CD4-positive, alpha-beta T cell treated with Interleukin-17A for 1 hour (primary cell): ENCODE results near the gene TWF2.

Experiments used
- DNase-seq: peaks from one replicate; pipeline ENCODE4 v3.0.0-alpha.2; 2020

TWF2 gene

DNA sequence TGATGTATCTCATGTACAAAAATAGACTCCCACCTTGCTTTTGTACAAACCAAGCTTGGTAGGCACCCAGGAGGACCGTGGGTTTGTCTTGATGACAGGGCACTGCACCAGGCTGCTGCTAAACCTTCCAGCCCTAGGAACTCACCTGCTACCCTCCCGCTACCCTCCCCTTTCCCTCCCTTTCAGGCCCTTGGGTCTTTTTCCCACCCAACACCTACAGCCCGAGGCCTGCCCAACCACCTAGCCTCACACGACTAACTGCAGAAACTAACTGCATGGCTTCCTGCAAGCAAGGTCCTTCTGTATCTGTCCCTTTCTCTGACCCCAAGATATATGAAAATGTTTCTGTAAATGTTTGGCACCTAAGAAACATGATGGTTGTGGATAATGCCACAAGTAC, 17.7 kb upstream of the TWF2 start:
- no peak for DNase-seq

DNA sequence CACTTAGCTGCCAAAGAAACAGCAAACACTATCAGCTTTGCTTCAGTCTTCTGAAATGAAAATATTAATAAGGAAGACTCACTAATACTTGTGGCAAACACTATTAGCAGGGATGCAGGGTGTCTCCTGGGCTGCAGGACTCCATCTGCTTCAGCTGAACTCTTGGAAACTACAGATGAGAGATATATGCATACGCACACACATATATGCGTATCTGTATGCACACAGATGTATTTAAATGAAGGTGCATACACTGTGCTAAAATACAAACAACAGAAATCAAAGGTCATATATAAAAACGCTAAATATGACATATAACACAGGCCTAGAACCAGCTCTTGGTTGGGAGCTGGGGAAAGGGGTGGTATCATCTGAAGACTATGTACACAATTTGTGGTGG, 17.2 kb upstream of the TWF2 start:
- no peak for DNase-seq

DNA sequence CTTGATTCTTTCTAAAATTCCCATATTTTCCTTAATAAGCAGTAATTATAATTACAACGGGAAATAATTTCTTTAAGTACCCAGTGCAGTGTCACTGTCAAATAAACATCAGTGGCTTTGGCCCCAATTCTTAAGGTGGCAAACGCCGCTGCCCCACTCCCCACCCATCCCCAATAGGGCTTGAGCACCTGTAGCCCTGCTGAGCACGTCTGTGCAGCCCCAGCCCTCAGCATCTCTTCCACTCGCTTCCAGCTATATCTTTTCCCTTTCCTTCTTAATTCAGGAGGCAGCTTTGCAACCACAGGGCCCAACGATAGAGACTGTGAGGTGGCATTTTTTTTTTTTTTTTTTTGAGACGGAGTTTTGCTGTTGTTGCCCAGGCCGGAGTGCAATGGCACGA, 15.7 kb upstream of the TWF2 start:
- DNase-seq: no peak

DNA sequence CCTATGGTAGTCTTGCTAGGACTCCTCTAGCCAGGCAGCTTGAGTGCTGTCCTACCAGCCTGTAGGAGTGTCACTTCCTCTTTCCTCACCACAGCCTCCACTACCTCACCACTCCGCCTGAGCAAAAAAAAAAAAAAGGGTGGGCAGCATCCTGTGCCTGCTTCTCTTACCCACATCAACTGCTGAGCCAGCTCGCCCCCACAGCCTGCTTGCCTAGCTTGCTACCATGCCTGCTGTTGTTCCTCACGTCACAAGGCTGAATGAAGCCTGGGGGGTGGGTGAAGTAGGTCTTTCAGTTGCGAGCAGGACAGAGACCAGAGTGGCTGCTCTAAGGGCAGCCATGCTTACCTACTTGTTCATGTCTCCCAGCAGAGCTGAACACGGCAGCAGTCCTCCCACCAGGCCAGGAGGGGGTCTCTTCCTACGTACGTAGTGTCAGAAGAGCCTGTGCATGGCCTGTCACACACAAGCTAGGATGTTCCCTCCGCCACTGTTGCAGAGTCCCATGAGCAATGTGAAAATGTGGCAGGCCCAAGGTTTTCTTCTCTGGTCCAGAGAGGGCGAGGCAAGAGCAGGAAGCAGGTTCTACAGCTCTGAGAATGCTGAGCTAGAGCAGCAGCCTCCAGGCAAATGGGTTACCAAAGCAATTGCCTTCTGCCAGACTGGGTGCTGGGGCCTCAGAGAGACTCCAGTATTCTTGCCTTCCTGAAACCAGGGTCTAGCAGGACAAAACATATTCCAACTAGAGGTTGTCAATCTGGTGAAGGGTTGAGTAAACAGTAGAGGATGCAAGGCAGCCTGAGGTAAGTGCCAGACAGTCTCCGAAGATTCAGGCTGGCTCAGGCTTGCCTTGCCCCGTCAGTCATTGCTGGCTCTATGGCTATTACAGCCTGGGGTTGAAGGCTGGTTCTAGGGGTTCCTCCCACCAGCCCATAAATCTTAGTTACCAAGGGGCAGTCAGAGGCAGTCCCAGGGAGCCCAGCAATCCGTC, 14.7 kb upstream of the TWF2 start:
- peak; percentile 91 for DNase-seq

DNA sequence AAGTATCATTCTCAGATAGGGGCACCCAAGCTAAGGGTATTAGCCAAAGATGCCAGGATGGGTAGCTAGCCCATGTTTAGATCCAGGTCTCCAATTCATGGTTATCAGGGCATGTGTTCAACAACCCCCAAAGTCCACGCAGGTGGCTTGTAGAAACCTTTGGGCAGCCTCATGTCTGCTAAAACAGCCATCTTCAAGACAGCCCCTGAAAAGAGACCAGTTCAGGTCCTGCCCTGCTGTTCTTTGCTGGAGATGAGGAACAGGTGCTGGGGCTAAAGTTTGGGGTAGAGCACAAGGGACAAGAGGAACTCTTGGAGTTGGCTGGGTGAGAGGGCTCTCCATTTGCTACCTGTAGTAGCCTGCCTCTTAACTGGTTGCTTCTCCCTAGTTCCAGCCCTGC, 11.2 kb upstream of the TWF2 start:
- no peak for DNase-seq

DNA sequence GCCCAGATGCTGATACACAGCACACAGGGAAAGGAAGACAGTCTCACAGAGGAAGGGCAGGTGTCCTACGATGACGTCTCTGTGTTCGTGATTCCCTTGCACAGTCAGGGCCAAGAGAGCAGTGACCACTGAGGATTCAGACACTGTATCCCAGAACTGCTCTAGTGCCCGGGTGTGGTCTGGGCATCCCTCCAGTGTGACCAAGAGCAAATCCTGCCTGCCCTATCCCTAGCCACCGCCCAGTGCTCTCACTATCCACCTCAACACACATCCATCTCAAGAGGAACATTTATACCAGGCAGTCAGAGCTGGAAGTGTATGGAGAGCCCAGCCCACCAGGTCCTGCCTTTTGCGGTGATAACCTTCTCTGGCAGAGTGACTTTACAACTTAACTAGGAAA, 10.7 kb upstream of the TWF2 start:
- DNase-seq: no peak

DNA sequence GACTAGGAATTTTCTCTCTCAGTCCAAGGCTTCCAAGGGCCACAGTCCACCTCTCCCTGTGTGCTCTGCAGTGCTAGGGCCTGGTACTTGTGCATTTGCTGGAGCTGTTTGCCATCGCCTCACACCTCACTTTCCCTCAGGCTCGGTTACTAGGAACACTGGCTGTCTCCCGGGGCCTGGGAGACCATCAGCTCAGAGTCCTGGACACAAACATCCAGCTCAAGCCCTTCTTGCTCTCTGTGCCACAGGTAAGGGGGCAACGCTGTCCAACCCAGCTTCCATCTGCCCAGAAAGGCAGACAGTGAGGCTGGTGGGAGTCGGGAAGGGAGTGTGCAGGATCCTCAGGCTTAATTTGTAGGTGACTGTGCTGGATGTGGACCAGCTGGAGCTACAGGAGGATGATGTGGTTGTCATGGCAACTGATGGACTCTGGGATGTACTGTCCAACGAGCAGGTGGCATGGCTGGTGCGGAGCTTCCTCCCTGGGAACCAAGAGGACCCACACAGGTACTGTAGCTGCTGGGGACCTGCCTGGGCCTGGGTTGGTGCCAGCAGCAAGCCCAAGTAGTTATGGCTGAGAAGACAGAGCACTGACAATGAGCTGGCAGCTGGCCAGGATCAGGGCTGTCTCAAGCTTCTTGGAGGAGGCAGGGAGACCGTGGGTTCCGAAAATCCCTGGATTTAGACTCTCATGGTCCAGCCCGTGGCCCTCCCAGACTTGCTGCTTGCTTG, 10.0 kb upstream of the TWF2 start:
- DNase-seq: no peak

DNA sequence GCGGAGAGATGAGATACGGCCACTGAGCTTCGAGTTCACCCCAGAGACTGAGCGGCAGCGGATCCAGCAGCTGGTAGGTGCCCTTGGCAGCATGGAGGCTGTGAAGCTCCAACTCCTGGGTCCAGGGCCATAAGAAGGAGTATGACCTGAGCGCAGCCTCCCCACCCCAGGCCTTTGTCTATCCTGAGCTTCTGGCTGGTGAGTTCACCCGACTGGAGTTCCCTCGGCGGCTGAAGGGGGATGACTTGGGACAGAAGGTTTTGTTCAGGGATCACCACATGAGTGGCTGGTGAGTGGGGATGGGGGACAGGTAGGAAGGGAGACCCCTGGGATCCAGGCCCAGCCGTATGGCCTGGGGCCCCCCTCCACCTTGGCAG, 9.2 kb upstream of the TWF2 start:
- DNase-seq: no peak

DNA sequence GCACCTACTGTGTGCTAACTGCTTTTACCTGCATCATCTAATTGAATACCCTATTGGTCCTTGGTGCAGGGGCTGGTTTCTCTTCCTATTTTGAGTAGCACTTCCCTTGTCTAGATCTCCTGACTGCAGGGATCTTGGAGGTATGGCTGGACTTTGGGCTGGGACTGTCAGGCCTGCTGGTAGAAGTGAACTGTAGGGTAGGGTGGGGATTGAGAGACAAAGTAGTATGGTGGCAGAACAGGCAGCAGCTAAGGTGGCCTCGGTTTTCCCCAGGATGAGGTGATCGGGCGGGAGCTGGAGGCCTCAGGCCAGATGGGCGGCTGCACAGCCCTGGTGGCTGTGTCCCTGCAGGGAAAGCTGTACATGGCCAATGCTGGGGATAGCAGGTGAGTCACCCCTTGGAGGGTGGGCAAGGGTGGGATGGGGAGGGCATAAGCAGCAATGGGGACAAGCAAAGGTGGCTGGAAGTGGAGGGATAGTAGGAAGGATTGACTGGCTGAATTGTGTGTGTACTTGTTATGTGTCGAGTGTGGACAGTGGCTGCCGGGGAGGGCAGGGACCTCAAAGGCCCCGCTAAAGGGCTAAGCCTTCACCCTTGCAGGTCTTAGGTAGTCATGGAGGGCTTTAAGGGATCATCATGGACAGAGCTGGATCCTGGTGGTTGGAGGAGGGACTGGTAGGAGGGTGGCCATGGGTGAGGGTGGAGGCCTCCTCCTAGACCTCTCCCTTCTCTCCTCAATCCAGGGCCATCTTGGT, 8.6 kb upstream of the TWF2 start:
- DNase-seq: no peak

DNA sequence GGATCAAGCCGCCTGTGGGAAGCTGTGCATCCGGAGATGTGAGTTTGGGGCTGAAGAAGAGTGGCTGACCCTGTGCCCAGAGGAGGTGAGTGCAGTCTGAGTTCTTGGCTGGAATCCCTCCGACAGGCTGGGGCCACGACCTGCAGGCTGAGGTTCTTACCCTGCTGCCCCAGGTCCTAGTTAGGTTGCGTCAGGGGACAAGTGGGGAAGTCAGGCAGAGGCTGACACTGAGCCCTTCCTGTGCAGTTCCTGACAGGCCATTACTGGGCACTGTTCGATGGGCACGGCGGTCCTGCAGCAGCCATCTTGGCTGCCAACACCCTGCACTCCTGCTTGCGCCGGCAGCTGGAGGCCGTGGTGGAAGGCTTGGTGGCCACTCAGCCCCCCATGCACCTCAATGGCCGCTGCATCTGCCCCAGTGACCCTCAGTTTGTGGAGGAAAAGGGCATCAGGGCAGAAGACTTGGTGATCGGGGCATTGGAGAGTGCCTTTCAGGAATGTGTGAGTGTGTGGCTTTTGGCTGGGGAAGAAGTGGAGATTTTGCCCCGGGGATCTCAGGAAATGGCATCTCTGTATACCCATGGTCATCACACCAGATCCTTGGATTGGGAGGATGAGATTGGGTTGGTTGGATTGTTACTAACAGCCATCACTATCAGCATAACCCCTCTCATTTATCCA, 7.9 kb upstream of the TWF2 start:
- peak; percentile 36 for DNase-seq

DNA sequence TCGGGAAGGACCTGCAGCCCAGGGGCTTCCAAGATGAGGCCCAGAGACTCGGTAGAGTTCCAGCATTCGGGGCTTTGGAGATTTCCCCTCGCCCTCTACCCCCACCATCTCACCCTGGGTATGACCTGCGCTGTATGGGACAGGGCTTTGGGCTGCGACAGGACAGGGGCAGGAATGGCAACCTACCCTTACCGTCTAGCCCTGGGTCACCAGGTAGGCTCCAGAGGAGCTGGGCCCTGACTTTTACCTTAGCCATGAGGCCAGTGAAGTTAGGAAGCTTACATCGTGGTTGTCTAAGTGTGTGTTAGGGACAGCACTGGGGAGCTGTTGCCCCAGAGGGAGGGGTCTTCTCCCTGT, 7.3 kb upstream of the TWF2 start:
- no peak for DNase-seq

DNA sequence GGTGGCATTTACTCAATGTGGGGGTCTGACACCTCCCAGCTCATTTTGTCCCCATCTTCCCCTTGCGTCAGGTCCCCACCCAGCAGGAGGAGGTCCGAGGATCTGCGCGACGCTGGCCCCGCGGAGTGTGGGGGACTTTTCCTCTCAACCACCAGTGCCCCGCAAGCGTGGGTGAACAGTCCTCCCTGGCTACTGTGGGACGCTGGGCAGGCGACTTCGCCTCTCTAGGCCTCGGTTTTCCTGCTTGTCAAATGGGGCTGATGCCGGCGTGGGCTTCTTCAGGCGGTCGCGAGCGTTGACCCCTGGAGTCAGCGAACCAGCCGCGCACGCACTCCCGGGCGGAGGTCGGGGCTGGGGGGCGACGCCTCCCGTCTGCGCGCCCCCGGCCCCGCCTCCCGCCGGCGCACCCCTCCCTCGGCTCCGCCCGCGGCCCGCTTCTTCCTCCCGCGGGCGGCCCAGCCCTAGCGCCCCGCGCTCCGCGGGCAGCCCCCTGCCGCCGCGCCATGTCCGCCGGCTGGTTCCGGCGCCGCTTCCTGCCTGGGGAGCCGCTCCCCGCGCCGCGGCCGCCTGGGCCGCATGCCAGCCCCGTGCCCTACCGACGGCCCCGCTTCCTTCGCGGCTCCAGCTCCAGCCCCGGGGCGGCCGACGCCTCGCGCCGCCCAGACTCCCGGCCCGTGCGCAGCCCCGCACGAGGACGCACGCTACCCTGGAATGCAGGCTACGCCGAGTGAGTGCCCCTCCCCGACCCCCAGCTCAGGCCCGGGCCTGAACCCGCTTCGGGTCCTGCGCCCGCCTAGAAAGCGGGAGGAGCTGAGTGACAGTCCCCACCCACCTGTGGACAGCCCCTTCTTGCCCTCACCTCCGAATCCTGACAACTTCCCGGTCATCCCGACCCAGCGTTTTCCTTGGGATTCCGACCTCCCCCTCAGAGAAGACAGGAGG, 6.6 kb upstream of the TWF2 start, which contains the start of gene PPM1M:
TSS of gene PPM1M (plus strand) at position 438 of the 942 bp plus-strand sequence. CDS start at position 504, 66 bp downstream.
- peak; percentile 75 for DNase-seq

DNA sequence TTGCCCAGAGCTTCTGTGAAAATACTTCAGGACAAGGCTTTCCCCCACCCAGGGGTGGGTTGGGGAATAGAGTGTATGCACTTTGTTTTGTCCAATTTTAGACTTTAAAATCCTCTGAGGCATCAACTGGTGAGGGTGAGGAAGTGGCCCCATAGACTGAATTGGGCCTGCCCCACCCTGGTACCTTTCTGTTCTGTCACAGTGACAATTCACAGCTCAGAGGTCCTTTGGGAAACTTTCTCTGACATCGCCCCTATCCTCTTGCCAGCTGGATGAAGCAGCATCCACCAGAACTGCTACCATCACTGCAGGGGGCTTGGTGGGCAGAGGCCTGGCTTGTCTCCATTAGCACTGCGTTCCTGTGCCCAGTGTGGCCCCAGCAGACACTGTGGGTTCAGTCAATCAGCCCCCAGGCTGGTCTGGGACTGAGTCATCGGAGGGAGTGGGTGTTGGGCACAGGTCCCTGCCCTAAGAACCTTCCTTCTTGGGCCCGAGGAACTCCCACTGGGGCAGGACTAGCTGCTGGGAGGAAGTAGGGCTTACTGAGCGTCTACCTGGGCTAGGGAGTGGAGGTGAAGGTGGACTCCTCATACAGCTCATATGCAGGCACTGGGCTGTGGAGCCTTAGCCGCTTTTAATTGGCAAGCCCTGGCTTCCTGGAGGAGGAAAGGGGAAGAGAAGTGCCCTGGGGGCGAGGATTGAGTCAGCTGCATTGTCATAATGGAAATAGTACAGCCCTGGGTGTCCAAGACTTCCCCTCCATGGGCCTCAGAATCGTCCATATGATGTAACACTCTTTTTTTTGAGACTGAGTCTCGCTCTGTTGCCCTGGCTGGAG, 5.1 kb upstream of the TWF2 start:
- peak; percentile 44 for DNase-seq

DNA sequence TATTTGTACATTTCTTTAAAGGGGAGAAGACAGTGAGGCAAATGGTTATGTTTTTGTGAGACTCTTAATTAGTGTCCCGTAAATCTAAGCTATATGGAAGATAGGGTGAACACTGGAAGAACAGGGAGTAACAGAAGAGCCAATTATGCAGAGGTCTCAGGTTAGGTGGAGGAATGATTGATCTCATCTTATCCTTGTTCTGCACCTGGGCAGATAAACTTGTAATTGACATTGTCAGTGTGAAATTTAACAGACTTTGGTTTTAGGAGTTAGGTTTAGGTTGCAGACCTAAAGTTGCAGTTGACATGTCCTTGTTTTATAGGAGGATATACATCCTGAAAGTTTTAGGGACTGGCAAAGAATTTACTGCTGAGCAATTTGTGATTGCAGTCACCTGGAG, 3.1 kb upstream of the TWF2 start:
- DNase-seq: no peak

DNA sequence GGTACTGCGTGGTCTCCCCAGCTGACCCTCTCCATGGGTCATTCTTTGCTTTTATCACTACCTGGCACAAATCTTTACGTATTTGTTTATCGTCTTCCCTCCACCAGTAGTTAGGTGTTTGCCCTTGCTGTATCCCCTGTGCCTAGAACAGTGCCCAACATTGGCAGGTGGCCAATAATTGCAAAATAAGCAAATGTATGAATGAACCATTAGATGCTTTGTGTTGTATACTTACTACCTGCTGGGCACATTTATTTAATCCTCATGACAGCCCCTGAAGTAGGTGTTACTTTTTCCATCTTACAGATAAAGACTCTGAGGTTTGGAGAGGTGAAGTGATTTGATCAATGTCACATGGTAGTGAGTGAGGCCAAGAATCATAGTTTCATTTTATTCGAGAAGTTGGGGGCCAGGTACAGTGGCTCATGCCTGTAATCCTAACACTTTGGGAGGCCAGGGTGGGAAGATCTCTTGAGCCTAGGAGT, 2.0 kb upstream of the TWF2 start:
- peak; percentile 51 for DNase-seq

DNA sequence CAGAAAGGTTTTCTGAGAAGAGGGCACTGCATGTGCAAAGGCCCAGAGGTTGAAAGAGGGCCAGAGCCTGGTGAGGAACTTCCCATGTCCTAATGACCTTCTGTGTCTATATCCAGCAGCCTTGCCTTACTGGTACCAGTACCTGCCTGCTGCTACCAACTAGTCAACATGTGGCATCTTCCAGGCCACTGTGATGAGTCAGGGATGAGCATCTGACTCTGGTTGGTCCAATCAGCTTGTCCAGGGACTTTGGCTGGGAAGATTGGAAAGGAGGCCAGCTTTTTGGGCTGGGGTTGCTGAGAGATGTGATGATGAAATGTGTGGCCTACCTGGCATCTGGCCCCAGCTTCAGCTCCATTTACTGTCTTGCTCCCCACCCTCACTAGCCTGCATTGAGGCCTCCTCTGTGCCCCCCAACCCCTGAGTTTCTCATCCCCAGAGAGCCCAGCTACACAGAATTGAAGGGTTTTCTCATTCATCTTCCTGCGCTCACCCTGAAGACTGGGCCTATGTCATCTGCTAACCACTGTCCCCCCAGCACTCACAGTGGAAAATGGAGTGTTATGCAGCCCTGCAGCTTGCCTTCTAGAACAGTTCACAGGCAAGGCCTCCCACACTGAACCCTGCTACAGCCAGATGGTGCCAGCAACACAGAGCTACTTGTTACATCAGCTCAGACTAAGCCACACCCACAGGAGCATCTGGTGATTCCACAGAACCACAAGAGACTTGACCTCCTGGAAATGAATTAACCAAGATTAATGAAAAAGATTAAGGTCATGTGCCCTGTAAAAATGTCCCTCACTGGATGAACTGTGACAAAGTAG, 1.3 kb upstream of the TWF2 start:
- peak; percentile 68 for DNase-seq

DNA sequence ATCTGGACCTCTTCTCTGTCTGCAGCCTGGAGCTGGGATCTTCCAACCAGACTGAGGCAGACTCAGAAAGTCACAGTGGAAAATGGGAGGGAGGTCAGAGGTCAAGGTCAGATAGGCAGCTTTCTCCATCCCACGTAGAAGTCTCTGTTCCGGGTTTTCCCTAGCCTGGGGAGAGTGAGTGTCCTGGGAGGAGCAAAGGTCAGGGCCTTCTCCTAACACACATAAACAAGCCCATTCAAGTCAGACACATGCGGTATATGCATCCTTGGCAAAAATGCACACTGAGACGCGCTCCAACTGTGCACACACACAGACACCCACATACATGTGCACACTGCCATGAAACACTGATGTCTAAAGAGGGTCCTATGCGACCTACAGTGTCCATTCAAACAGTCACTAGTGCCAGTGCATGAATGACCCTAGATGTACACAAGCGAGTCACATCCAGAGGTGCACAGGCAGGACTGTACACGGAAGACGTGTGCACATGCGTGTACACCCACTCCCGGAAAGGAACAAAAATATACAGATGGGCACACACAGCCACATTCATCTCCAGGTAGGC, 681 bp downstream of the TWF2 start:
- no peak for DNase-seq

DNA sequence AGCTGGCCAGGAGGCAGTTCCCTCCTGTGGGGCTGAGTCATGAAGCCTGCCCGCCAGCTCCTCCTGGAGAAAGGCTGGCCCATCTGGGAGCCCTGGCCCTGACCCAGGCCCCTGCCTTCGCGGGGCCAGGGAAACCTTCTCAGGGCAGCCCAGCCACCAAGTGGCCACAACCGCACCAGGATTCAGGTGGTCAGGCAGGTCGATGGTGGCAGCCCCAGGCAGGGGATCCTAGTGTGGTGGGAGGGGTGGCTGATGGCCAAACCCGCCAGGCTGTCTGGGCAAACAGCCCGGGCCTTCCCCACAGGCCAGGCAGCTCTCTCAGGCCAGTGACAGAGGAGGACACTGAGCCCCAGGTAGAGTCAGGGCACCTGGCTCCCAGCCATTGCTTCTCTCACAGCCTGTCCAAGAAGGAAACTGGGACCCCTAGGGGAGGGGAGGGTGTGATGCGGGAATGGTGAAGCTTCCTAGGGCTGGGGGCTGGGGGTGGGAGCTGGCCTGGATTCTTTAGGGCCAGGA, 1.2 kb downstream of the TWF2 start:
- no peak for DNase-seq
